HS-27A (cell line): ENCODE data around the gene ADRA1B.

Source experiments
- DNase-seq: peaks from one replicate; pipeline ENCODE4 v3.0.0-alpha.2; 2012; ENCODE audit warnings: low read depth, missing footprints

ADRA1B gene

DNA sequence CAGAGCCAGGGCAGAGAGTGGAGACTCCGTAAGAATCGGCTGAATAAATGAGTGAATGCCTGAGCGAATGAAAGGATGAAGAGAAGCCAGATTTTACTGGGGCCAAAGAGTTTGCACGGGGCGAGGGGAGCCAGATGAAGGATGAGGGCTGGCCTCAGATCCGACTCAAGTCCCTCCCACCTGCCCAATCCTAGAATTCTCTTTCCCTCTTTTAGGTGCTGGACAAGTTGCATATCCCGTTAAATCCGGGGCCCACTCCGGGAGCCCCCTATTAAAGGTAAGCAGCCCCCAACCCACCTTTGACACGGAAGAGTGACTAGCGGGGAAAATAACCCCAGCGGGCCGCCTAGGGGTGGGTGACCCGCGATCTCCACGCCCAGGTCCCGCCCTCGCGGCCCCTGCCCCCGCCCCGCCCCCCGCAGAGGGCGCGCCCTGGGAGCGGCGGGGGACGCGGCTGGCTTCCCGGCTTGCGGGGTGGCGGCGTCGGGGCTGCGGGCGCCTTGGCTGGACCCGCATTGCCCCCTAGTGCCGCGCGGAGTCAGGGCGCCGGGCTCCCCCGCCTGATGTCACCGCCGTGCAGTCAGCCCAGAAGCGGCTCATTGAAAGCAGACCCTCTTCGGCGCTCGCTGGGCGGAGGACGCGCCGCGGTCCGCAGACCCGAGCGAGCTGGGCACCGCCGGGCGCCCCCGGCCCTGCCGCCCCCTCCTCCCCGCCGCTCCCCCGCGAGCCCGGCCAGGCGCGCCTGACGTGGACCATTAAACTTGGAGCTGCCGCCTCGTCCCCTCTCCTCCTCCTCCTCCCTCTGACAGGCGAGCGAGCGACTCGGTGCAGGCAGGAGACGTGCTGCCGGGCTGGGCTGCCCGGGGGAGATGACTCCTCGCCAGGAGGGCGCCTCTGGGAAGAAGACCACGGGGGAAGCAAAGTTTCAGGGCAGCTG is at the start of gene ADRA1B:
Gene ADRA1B, plus strand, starts transcription at position 579 of the 937 bp plus-strand sequence. CDS start 424 bp downstream, outside the sequence.
- no peak for DNase-seq

DNA sequence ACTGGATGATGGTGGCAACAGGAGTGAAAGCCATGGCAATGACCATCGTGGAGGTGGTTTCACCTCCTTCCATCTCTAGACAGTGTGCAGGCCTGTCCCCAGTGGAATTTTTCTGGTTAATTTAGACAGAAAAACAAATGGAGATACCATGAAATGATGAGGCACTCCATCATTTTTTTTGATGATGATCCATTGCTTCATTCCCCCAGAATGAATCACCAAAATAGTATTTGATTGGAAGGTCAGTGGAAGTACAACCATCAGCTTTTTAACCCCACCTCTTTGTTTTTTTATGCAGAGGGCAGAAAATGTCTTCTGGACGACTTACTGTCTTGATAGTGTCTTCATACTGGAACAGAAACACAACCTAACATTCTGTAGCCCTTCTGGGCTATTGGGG is 42.6 kb upstream of the ADRA1B start:
- DNase-seq = no peak

DNA sequence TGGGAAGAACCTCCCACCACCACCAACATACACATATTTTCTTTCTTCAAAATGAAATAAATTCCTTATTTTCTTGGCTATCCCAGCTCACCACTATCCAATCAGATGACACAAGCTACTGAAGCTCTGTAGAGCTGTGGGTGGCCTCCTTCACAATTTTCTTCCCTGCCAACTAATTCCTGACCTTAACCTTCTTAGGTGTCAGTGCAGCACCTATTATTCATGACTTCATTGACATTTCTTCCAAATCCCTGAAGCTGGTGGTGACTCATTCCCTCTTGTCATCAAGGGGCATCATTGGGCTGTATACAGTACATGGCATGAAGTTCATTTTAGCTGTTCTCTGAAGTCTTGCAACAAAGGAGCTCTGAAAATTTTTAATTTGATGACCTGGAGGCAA is 42.0 kb upstream of the ADRA1B start:
- DNase-seq = no peak

DNA sequence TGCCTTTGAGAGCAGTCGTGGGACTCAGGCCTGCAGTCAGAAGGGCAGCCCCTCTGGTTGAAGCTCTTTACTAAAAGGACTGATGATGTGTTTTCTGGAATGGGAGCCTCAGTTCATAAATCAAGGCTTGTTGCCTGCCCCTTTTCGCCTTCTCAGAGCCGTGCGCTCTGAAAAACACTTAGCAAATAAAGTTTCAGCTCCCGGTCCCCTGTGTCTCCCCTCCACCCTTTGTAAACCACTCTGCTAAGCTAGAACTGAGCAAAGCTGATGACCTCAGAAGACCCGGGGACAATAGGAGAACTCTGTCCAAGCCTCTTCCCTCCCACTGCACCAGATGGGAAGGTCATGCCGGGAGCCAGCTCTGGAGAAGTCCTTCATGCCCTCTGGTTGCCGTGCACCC is 39.3 kb upstream of the ADRA1B start:
- no peak for DNase-seq

DNA sequence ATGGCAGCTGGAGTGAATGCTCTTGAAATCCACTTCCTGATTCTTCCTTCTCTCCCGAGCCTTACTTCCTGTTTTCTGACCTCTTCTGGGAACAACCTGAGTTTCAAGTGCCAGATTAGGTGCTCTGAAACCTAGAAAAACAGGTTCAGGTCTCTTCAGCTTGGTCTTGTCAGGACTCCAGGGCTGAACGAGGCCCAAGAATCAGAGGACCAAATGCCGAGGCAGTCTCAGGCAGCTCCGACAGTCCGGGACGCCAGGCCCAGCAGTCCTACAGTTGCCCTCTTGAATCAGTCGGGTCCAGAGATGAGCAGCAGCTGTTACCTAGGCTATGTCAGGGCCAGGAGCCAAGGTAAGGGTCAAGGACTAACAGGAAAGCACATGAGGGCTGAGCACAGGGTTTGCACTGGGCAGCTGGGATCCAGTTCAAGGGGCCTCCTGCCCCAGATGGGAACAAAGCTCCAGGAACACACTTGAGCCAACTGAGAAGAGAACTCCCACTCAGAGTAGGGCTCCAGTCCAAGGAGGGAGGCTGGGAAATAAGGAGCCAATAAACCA is 38.3 kb upstream of the ADRA1B start:
- DNase-seq = no peak

DNA sequence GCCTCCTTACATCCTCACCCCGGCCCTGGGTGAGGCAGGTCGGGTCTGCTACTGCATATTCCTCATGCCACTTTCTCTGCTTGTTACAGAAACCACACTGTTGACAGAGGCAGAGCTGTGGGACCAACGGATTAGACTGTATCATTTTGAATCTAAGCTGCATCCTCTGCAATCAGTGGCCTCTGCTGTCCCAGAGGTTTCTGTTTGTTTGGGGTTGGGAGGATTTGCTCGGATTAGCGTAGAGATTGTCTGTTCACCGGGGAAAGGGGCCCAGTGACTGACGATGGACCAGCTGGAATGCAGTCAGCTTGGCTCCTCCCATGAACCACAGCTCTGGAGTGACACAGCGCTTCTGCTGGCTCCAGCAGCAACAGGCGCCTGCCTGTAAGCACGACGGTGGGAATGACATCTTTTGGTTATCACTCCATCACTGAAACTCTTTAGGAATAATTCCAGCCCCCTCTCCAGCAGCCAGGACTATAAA is 37.3 kb upstream of the ADRA1B start:
- DNase-seq = peak; percentile 48

DNA sequence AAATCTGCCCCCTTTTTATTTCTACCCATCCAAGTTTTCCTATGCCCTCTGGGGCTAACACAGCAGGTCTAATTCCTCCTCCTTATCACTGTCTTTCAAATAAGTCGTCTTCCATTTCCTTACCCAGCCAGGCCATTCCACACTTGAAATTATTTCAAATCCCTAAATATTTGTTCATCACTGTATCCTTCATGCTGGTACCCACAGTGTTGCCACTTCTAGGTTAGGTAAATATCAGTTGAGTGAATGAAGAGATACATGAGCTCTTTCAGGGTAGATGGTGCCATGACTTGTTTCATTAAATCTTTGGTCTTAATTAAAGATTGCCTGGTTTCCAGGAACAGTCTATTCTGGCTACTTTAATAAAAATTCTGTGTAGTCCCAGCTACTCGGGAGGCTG is 35.6 kb upstream of the ADRA1B start:
- no peak for DNase-seq

DNA sequence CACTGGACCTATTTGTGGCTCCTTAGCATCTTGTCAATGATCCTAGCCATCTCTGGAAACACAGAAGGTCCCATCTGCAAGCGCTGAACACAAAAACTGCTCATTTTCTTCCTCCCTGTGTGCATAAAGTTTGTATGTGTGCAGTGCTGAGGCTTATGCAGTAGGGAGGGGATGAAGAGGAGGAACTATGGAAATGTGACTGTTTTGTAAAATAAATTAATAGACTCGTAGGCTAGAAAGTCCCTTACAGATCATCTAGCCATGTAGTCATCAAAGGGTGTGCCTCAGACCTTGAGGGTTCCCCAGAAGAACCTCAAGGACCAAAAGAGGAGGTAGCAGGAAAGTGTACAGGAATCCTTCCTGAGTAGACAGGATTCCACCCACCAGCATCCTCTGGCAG is 34.3 kb upstream of the ADRA1B start:
- no peak for DNase-seq

DNA sequence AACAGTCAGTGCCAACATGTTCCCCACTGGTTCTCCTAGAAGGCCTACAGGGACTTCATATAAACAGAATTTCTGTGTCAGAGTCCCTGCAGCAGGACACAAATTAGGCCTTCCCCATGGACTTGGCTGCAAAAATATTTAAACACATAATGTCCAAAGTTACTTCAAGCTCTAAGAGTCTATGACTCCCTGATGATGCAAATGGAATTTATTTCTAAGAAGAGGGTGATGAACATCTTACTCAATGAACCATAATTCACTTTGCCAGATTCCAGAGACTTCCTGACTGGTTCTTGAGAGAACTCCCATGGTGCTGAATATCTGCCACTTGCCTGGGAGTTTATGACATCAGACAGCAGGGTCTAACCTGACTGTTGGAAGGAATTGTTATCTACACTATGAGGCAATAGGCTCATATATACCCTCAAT is 32.7 kb upstream of the ADRA1B start:
- DNase-seq = no peak

DNA sequence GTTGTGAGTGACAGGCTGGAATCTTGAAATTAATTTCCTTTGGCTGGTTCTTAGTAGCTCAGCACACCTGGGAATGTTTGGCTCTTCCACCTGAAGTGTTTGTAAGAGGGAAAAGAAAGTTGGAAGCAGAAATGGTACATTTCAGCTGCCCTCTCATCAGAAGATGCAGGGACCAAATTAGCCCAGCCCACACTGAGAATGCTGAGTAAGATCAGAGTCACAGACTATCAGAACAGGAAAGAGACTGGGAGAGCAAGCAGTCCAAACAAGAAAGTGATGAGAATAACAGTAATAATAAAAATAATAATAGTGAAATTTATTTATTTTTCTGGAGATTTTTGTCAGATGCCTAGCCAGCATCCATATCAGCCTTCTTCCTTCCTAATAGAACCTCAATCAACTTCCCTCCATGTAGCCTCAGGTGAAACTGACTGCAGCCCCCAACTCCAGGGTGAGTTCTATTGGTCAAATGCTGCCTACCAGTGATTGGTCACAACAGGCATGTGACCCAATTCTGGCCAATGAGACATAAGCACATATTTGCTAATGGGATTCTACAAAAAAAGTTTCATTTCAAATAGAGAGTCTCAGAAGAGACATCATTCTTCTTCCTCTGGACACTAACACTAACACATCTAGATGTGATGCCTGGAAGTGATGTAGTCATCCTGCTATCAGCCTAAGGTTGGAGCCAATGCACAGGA is 31.2 kb upstream of the ADRA1B start:
- DNase-seq = no peak

DNA sequence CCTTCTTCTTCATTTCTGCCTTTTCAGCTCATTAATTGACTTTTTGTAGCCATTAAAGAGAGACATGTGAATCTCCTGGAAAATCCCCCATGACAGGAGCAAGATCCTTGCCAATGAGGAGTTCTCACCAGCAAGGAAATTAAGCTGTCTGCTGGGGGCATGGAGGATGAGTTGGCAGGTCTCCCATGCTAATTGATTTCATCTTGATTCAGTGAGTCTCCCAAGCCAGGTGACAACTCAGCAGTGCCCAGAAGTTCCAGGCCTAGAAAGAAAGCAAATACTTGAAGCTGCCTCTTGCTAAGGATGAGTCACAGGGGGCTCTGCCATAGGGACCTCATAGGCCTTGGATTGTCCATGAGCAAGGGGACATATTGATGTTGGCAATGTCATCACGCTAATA is 30.0 kb upstream of the ADRA1B start:
- no peak for DNase-seq

DNA sequence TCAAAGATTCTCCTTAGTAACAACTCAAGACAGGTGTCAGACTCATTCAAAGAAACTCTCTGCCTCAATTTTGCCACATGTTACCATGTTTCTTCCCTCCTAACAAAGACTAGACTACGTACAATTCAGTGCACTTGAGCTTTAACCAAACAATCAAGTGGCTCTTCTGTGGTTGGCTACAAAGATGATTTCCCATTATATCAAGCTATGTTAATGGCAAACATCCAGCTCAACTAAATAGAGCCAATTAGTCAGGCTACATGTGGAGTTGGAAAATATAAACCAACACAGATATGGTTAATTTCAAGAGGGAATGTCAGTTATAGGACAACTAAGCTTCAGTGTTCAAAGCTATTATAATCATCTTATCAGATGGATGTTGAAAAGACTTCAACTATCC is 29.2 kb upstream of the ADRA1B start:
- no peak for DNase-seq

DNA sequence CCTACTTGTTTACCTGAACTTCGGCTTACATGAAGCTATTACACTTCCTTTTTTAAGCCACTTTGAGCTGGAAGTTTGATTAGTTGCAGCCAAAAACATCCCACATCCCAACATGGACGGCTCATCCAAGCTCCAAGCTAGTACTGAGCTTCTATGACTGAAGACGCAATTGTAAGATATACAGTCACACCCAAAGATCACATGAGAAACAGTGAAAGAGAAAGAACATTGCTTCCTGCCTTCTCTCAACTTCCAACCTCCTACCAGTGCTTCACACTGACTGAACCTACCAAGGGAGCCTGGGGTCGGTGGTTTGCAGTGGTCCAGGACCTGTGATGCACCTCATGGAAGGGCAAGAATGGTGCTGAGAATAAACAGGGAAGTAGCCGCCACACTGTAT is 27.4 kb upstream of the ADRA1B start:
- no peak for DNase-seq

DNA sequence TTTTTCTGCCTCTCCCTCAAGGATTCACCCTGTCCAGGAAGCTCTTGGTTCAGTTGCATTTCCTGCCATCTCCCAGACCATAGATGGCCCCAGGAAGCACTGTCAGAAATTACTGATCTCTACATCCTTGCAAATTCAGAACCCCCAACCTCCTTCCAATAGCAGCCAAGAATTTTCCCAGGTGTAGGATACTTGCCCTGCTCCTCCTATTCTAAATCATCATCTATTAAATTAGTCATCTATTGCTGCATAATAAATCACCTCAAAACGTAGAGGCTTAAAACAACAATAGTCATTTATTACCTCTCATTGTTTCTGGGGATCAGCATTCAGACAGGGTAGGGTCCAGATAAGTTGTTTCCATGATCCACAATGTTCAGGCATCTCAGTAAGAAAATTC is 26.1 kb upstream of the ADRA1B start:
- DNase-seq = no peak

DNA sequence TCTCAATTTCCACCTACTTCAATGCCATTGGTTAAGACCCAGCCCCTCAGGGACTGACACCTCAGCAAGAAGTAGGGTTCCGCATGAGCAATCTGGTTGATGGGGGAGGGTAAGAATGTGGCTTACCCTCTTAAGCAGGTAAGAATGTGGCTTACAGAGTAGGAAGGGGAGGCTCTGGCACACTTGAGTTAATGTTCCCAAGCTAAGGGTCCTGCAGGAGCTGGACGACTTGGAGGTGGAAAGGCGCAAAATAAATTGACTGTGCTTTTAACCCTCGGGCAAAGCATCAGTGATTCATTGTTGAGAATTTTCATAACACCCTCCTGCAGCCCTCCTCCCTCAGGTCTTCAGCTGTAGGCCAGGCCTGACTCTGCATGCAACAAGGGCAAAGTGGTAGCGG is 24.9 kb upstream of the ADRA1B start:
- no peak for DNase-seq

DNA sequence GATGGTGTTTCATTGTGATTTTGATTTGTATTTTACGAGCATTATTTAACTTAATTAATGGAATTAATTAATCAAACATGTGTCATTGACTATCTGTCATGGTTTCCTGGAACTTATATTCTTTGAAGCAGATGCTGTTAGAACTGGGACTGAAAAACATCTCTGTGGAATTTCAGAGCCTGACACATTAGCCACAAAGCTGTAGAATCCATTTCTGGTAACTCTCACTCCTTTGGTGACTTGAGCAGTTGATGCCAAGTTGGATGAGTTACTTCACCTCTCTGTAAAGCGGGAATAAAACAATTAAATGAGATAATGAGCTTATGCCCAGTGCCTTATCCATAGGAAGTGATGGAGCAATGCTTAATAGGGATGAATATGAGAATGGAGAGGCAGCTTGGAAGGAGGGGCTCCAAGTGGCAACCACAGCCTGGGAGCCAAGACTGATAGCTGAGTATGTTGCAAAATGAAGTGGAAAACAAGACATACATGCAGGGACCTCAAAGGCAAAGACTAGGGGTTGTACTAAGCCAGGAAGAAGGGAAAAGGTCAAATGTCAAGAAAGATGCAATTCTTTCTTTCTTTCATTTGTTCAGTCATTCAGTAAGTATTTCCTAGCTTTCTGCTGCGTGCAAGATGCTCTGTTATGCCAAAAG is 23.1 kb upstream of the ADRA1B start:
- no peak for DNase-seq

DNA sequence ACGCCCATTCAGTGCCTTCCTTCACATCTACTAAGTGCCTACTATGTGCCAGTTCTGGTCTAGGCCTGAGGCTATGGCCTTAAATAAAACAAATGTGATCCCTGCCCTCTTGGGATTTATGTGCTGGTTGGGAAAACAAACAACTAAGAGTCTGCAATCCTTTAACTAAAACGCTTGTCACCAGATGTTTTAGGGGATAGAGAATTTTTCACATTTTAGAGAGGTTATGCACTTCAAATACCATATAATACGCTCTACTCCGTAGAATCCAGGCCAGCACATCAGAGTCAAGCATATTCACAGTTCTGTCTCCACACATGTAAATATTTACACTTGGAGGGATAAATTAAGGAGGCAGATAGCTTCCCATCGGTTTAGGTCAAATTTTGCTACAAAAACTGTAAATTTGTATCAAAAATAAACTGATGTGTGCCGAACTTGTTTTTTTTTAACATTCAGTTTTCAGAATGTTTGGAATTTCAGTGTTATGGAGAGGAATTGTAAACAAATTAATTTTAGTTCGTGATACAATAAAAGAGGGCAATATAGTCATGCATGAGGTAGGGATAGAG is 22.0 kb upstream of the ADRA1B start:
- no peak for DNase-seq

DNA sequence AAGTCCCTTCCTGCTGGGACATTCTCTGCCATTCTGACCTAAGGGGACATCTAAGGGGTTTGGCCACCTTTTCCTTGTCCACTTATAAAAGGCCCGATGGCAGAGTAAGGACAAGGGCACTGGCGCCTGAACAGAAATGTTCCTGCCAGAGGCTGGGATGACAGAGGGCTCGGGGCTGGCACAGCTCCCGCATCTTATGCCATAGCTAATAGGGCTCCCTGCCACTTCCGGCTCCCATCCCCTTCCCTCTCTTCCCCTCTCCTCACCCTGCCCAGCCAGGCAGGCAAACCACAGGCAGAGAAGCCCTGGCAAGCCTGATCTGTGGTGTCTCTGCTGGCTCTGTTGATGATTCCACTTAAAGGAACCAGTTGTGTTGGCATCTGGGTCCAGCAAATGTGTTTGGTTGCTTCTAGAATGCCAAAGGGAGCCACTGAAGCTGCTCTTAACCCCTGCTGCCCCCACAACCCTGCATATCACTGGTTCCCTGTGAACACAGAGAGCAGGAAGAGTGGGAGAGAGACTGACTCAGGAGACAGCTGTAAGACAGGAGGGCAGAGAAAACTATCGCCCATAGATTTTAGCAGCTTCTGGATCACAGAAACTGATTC is 18.4 kb upstream of the ADRA1B start:
- no peak for DNase-seq

DNA sequence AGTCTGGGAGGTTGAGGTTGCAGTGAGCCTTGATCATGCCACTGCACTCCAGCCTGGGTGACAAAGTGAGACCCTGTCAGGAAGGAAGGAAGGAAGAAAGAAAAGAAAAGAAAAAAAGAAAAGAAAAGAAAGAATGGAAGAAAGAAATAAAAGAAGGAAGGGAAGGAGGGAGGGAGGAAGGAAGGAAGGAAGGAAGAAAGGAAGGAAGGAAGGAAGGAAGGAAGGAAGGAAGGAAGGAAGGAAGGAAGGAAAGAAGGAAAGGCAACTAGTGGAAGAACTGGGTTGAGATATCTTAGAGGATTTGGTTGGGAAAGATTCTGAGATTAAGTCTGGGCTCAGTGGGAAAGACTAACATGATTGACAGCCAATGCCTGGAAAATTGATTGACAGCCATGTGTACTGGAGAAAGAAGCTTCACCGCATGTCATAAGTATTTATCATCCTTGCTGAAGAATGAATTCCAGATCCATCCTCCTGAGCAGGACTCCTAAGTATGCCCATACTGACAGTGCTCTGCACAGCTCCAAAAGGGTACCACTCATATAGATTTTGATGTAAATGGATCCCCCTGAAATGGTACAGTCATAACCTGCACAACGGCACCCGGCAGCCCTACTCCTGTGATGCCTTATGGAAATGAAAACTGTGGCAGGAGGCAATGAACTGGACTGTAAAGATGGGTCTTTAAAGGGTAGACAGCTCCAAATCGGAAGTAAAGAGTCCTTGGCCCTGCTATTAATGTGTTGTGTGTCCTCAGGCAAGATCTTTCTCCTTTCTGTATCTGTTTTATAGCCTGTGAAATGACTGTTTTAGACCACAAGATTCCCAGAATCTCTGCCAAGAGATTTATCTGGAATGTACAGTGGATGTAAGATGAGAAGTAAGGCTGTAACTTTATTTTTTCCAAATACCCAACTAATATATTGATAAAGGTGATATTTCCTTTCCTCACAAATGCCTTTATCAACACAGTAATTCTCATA is 16.9 kb upstream of the ADRA1B start:
- no peak for DNase-seq

DNA sequence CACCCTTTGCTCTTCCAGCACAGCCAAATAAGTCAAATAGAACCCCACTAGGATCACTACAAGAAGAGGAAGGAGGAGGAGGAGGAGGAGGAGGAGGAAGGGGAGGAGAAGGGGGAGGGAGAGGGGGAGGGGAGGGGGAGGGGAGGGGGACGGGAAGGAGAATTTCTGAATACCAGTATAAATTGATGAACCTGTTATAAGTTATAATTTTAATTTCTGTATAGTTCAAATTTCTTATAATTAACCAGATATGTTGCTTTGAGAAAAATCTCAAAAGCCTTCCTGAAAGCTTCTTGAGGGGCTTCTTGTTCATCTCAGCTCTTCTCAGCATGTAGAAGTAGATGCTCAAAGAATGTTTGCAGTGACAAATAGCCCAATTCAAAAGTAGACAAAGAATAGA is 15.0 kb upstream of the ADRA1B start:
- no peak for DNase-seq
